K562 (cell line): ENCODE measurements around the gene PRR35. TPM values are rescaled to one million over a fixed set of nuclear protein-coding genes. Genes with fewer than 3 reads are reported as not detected.

Experiments
- CCNT2 ChIP-seq: IDR thresholded peaks from 2 replicates; pipeline ENCODE4 v1.6.1; 2011; ENCODE audit warnings: borderline replicate concordance, low read depth, mild to moderate bottlenecking, moderate library complexity, mixed read lengths, low read length; ENCODE audit not compliant: insufficient read length; ENCODE audit errors: extremely low read depth
- CSDE1 ChIP-seq, 2 experiments: fragments of 450-650 bp; IDR thresholded peaks; 2 replicates each; pipeline ENCODE4 v1.6.1; 2016; ENCODE audit warnings: mild to moderate bottlenecking in 1 of 2
- HLTF ChIP-seq: fragments of 450-650 bp; IDR thresholded peaks from 2 replicates; pipeline ENCODE4 v1.6.1; 2016
- HNRNPUL1 ChIP-seq: fragments of 200-400 bp; formaldehyde crosslinking; IDR thresholded peaks from 2 replicates; pipeline ENCODE4 v1.6.1; 2017; ENCODE audit warnings: low read length
- KDM1A ChIP-seq, 2 experiments: fragments of 450-650 bp; IDR thresholded peaks; 2 replicates each; pipeline ENCODE4 v1.6.1; 2016; ENCODE audit warnings: mild to moderate bottlenecking in 2 of 2
- KLF13 ChIP-seq: fragments of 450-650 bp; IDR thresholded peaks from 2 replicates; pipeline ENCODE4 v1.6.1; 2016; ENCODE audit warnings: missing genetic modification characterization, low read depth, mild to moderate bottlenecking, missing compliant biosample characterization, moderate library complexity, borderline replicate concordance
- PHB ChIP-seq: fragments of 250-450 bp; sonication (Bioruptor Pico); IDR thresholded peaks from 2 replicates; pipeline ENCODE4 v1.5.0; 2021
- PHB2 ChIP-seq: fragments of 450-650 bp; IDR thresholded peaks from 2 replicates; pipeline ENCODE4 v1.6.1; 2017; ENCODE audit warnings: low read depth
- RBM17 ChIP-seq: fragments of 200-400 bp; formaldehyde crosslinking; IDR thresholded peaks from 2 replicates; pipeline ENCODE4 v1.6.1; 2017; ENCODE audit warnings: low read depth, mild to moderate bottlenecking, low read length, borderline replicate concordance
- SIX5 ChIP-seq, 2 experiments: IDR thresholded peaks; 2 replicates each; pipeline ENCODE4 v1.6.1; 2011; ENCODE audit warnings: low read length in 2 of 2, borderline replicate concordance in 1 of 2, low read depth in 1 of 2, mild to moderate bottlenecking in 1 of 2, moderate library complexity in 1 of 2; ENCODE audit not compliant: insufficient read depth in 1 of 2
- TBP ChIP-seq: optimal IDR thresholded peaks from 2 replicates; pipeline ENCODE3; 2011; ENCODE audit warnings: low read depth, low read length, improper control_type of control experiment
- TEAD2 ChIP-seq: fragments of 450-650 bp; IDR thresholded peaks from 2 replicates; pipeline ENCODE4 v1.6.1; 2016; ENCODE audit warnings: missing genetic modification characterization, control low read depth, missing compliant biosample characterization
- ZKSCAN3 ChIP-seq: fragments of 250-450 bp; sonication (Bioruptor Pico); IDR thresholded peaks from 2 replicates; pipeline ENCODE4 v1.4.0; 2020
- ZNF146 ChIP-seq: IDR thresholded peaks from one replicate; pipeline ENCODE4 v1.6.1; 2018; ENCODE audit warnings: missing compliant biosample characterization; ENCODE audit not compliant: unreplicated experiment
- ZNF354B ChIP-seq: fragments of 250-450 bp; sonication (Bioruptor Pico); IDR thresholded peaks from 2 replicates; pipeline ENCODE4 v1.4.0; 2020
- ZNF41 ChIP-seq: fragments of 250-450 bp; sonication (Bioruptor Pico); conservative IDR thresholded peaks from 2 replicates; pipeline ENCODE4 v1.4.0; 2020; ENCODE audit warnings: mild to moderate bottlenecking
- ZNF444 ChIP-seq: fragments of 250-450 bp; sonication (Bioruptor Pico); IDR thresholded peaks from 2 replicates; pipeline ENCODE4 v1.4.0; 2020; ENCODE audit warnings: mild to moderate bottlenecking, moderate library complexity
- ZNF778 ChIP-seq: fragments of 450-650 bp; formaldehyde crosslinking; IDR thresholded peaks from 2 replicates; pipeline ENCODE4 v1.4.0; 2020; ENCODE audit warnings: mild to moderate bottlenecking, moderate library complexity
- polyA plus RNA-seq, 8 experiments: library from polyadenylated mRNA; depleted of rRNA in 4 of 8; stranded (reverse) in 5 of 8; unstranded in 3 of 8; fragments of >200 nt; fragmentation: Nextera tagmentation in 2 of 8; fragmentation: Illumina TruSeq in 1 of 8; extraction: Ambion mirVana in 2 of 8; extraction: Trizol in 1 of 8; gene quantifications; 2 replicates each; pipeline versions ENCODE4 v1.2.1 to v1.2.3, GENCODE V29; 2011 to 2014; ENCODE audit warnings: inconsistent platforms in 1 of 8, missing spikeins in 1 of 8
- total RNA-seq, 7 experiments: library from RNA; depleted of rRNA in 6 of 7; stranded (reverse); fragments of >200 nt in 6 of 7; fragmentation: Illumina TruSeq in 2 of 7; extraction: Trizol in 2 of 7; gene quantifications; 2 replicates each; pipeline versions ENCODE4 v1.2.1 to v1.2.3, GENCODE V29; 2011 to 2021; ENCODE audit warnings: low replicate concordance in 1 of 7
- TF ChIP-seq, protein P1 (sequence below): fragments of 450-650 bp; formaldehyde crosslinking; IDR thresholded peaks from 2 replicates; pipeline ENCODE4 v1.4.0; 2020; ENCODE audit warnings: mild to moderate bottlenecking, moderate library complexity
- TF ChIP-seq, protein P2 (sequence below): sonication (generic); formaldehyde crosslinking; IDR thresholded peaks from 2 replicates; pipeline ENCODE4 v1.8.0; 2022; ENCODE audit warnings: mild to moderate bottlenecking, missing genetic modification reagents
- TF ChIP-seq, protein P3 (sequence below), 2 experiments: fragments of 450-650 bp; conservative IDR thresholded peaks; 2 replicates each; pipeline ENCODE4 v1.6.1; 2017; ENCODE audit warnings: mild to moderate bottlenecking in 2 of 2, moderate library complexity in 2 of 2

The PRR35 gene
- total and polyA plus RNA-seq, 9 of the 15 experiments (the other 6 are each of a cell fraction or from before 2014, with no cell fraction given), result 0.17 to 0.45 (median 0.21) TPM; not detected in 5

DNA sequence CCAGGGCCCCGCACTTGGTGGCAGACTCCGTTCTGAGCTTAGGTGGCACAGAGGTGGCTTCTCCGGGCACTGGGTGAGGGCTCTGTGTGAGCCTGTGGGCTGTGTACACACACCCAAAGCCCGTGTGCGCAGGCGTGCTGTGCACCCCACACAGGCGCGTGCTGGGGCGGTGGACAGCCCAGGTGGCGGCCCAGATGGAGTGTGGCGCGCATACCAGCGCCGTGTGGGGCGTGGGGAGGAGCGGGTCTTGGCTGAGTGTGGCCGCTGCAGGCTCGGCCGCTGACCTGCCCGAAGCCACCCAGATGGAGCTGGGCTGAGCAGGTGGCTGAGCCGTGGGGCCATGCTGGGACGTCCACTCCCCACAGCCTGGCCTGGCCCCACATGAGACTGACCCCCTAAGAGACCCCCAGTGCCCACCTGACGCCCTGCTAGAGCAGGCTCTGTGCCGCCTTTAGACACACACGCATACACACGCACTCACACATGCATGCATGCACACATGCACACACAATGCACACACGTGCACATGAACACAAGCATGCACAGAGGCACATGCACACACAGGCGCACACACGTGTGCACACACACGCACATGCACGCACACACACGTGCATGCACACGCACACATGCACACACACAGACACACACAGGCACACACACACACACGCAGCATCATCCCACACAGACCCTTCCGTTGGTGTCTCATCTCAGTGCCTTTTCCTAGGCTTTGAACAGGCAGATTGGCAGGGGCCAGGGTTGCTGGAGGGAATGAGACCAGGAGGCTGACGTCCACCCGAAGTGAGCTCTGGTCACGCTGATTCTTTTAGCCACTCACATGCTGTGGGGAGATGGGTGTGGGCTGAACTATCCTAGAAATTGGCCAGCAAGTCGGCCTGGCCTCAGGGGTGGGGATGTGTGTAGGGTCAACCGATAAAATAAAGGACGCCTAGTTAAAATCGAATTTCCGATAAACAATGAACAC, 2.1 kb downstream of the PRR35 start (continued):
- no peak for TF ChIP-seq CSDE1 (IDR thresholded peaks at IDR 0.05)
- peak in 1 of 2 experiments; percentile 94; a peak in 2 of 4 replicates for TF ChIP-seq KDM1A (IDR thresholded peaks at IDR 0.05)
- TF ChIP-seq, protein P1, sequence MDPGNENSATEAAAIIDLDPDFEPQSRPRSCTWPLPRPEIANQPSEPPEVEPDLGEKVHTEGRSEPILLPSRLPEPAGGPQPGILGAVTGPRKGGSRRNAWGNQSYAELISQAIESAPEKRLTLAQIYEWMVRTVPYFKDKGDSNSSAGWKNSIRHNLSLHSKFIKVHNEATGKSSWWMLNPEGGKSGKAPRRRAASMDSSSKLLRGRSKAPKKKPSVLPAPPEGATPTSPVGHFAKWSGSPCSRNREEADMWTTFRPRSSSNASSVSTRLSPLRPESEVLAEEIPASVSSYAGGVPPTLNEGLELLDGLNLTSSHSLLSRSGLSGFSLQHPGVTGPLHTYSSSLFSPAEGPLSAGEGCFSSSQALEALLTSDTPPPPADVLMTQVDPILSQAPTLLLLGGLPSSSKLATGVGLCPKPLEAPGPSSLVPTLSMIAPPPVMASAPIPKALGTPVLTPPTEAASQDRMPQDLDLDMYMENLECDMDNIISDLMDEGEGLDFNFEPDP (CRISPR knock-in tag), result no peak
- TF ChIP-seq ZNF778 (CRISPR knock-in tag), result no peak
- no peak for TF ChIP-seq CCNT2
- no peak for TF ChIP-seq RBM17
- TF ChIP-seq KLF13 (tag), result no peak
- TF ChIP-seq ZKSCAN3 (CRISPR knock-in tag), result no peak
- no peak for TF ChIP-seq HNRNPUL1
- TF ChIP-seq, protein P2, sequence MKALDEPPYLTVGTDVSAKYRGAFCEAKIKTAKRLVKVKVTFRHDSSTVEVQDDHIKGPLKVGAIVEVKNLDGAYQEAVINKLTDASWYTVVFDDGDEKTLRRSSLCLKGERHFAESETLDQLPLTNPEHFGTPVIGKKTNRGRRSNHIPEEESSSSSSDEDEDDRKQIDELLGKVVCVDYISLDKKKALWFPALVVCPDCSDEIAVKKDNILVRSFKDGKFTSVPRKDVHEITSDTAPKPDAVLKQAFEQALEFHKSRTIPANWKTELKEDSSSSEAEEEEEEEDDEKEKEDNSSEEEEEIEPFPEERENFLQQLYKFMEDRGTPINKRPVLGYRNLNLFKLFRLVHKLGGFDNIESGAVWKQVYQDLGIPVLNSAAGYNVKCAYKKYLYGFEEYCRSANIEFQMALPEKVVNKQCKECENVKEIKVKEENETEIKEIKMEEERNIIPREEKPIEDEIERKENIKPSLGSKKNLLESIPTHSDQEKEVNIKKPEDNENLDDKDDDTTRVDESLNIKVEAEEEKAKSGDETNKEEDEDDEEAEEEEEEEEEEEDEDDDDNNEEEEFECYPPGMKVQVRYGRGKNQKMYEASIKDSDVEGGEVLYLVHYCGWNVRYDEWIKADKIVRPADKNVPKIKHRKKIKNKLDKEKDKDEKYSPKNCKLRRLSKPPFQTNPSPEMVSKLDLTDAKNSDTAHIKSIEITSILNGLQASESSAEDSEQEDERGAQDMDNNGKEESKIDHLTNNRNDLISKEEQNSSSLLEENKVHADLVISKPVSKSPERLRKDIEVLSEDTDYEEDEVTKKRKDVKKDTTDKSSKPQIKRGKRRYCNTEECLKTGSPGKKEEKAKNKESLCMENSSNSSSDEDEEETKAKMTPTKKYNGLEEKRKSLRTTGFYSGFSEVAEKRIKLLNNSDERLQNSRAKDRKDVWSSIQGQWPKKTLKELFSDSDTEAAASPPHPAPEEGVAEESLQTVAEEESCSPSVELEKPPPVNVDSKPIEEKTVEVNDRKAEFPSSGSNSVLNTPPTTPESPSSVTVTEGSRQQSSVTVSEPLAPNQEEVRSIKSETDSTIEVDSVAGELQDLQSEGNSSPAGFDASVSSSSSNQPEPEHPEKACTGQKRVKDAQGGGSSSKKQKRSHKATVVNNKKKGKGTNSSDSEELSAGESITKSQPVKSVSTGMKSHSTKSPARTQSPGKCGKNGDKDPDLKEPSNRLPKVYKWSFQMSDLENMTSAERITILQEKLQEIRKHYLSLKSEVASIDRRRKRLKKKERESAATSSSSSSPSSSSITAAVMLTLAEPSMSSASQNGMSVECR (CRISPR knock-in tag), result peak; percentile 53; the same call in 1 of the 2 replicates
- no peak for TF ChIP-seq ZNF354B
- no peak for TF ChIP-seq SIX5 (IDR thresholded peaks at IDR 0.05; ENCODE audit: borderline replicate concordance in 1 of 2, insufficient read depth in 1 of 2, low read depth in 1 of 2, low read length in 2 of 2)
- TF ChIP-seq HLTF, result no peak
- TF ChIP-seq ZNF444 (CRISPR knock-in tag), result no peak
- no peak for TF ChIP-seq ZNF146 (CRISPR knock-in tag)
- no peak for TF ChIP-seq PHB (CRISPR knock-in tag)
- TF ChIP-seq TBP, result no peak
- TF ChIP-seq TEAD2, result no peak
- TF ChIP-seq, protein P3, sequence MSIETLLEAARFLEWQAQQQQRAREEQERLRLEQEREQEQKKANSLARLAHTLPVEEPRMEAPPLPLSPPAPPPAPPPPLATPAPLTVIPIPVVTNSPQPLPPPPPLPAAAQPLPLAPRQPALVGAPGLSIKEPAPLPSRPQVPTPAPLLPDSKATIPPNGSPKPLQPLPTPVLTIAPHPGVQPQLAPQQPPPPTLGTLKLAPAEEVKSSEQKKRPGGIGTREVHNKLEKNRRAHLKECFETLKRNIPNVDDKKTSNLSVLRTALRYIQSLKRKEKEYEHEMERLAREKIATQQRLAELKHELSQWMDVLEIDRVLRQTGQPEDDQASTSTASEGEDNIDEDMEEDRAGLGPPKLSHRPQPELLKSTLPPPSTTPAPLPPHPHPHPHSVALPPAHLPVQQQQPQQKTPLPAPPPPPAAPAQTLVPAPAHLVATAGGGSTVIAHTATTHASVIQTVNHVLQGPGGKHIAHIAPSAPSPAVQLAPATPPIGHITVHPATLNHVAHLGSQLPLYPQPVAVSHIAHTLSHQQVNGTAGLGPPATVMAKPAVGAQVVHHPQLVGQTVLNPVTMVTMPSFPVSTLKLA (conservative IDR thresholded peaks at IDR 0.05), result 0 out of 4 replicates have a peak, but pooled peaks of 1 of the 2 experiments have one; percentile 30
- no peak for TF ChIP-seq PHB2
- TF ChIP-seq ZNF41, result no peak
